GM12874 (cell line): ENCODE results near the gene SCCPDH.

Experiments
- CTCF ChIP-seq: IDR thresholded peaks from 2 replicates; pipeline ENCODE4 v1.5.1; 2011; ENCODE audit warnings: low read depth, mild to moderate bottlenecking, control low read depth, low read length, moderate library complexity; ENCODE audit not compliant: insufficient read depth

SCCPDH gene

GRCh38 chr1:246709835-246710234 is 14.4 kb upstream of the SCCPDH start:
- TF ChIP-seq CTCF, result no peak

GRCh38 chr1:246711548-246712003 is 12.6 kb upstream of the SCCPDH start:
- TF ChIP-seq CTCF, result no peak

GRCh38 chr1:246722720-246723119 is 1.5 kb upstream of the SCCPDH start:
- no peak for TF ChIP-seq CTCF

GRCh38 chr1:246724731-246725095 is 504 bp downstream of the SCCPDH start:
- no peak for TF ChIP-seq CTCF

GRCh38 chr1:246725191-246725590 is 982 bp downstream of the SCCPDH start:
- no peak for TF ChIP-seq CTCF

- TF ChIP-seq CTCF, result no peak
Measured at GRCh38 chr1:246726255-246726679, 2.1 kb downstream of the SCCPDH start.

GRCh38 chr1:246726881-246727280 is 2.7 kb downstream of the SCCPDH start:
- no peak for TF ChIP-seq CTCF

- TF ChIP-seq CTCF, result no peak
Measured at GRCh38 chr1:246727594-246727993, 3.4 kb downstream of the SCCPDH start.
